ENCODE data around the gene CIC. TPM values are rescaled to one million over a fixed set of nuclear protein-coding genes. Genes with fewer than 3 reads are reported as not detected.

CIC gene
- total RNA-seq, 2 donors from 2014 or later: 47.8 to 54.6 TPM

- no peaks in the 10 kb centered on the region for H3K27me3 ChIP-seq
- no peak overlapping the region for H3K27ac ChIP-seq
- TF ChIP-seq, protein P1, sequence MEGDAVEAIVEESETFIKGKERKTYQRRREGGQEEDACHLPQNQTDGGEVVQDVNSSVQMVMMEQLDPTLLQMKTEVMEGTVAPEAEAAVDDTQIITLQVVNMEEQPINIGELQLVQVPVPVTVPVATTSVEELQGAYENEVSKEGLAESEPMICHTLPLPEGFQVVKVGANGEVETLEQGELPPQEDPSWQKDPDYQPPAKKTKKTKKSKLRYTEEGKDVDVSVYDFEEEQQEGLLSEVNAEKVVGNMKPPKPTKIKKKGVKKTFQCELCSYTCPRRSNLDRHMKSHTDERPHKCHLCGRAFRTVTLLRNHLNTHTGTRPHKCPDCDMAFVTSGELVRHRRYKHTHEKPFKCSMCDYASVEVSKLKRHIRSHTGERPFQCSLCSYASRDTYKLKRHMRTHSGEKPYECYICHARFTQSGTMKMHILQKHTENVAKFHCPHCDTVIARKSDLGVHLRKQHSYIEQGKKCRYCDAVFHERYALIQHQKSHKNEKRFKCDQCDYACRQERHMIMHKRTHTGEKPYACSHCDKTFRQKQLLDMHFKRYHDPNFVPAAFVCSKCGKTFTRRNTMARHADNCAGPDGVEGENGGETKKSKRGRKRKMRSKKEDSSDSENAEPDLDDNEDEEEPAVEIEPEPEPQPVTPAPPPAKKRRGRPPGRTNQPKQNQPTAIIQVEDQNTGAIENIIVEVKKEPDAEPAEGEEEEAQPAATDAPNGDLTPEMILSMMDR (IDR thresholded peaks at IDR 0.05): no peak
- no peaks in the 10 kb centered on the region for H3K9me3 ChIP-seq
- H3K4me3 ChIP-seq: no peak overlapping the region
- peaks cover 14% of the 10 kb centered on the region for H3K36me3 ChIP-seq
- H3K4me1 ChIP-seq: peaks cover 20% of the 10 kb centered on the region
- intact Hi-C loops (cut with DNase I): no loop called here
- DNase-seq: no peak
- H3K9ac ChIP-seq (ENCODE audit: low read depth in 2 of 2, low read length in 2 of 2): no peak overlapping the region
Observed at GRCh38 chr19:42287827-42288107, 18.7 kb downstream of the CIC start.

DNA sequence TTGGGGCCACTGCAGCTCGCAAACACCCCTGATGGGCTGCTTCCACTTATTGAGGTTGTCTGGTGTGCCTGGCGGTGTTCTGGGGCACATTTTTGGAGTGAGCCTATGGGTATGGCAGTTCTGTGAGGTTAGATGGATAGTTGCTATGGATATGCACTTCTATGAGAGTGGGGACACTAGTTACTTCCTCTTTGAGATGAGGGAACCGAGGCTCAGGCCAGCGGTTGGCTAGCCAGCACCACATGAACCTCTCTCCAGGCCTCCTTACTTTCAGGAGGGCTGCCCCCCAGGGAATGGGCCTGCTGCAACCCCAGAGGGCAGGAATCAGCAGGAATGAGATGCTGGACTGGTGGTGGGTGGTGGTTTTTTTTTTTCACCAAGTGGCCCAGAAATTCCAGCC lies 19.3 kb downstream of the CIC start:
- intact Hi-C loops (cut with DNase I): no loop called here
- no peaks in the 10 kb centered on the region for H3K27me3 ChIP-seq
- H3K4me3 ChIP-seq: no peak overlapping the region
- TF ChIP-seq, protein P1 (IDR thresholded peaks at IDR 0.05): no peak
- H3K27ac ChIP-seq: no peak overlapping the region
- peaks cover 14% of the 10 kb centered on the region for H3K36me3 ChIP-seq
- no peak for DNase-seq
- no peaks in the 10 kb centered on the region for H3K9me3 ChIP-seq
- H3K9ac ChIP-seq (ENCODE audit: low read depth in 2 of 2, low read length in 2 of 2): no peak overlapping the region
- H3K4me1 ChIP-seq: peaks cover 14% of the 10 kb centered on the region

- intact Hi-C loops (cut with DNase I): no loop called here
- H3K4me1 ChIP-seq: peaks cover 14% of the 10 kb centered on the region
- H3K9me3 ChIP-seq: no peaks in the 10 kb centered on the region
- TF ChIP-seq, protein P1 (IDR thresholded peaks at IDR 0.05): no peak
- peaks cover 14% of the 10 kb centered on the region for H3K36me3 ChIP-seq
- H3K4me3 ChIP-seq: no peak overlapping the region
- no peak overlapping the region for H3K27ac ChIP-seq
- H3K9ac ChIP-seq (ENCODE audit: low read depth in 2 of 2, low read length in 2 of 2): no peak overlapping the region
- DNase-seq: no peak
- H3K27me3 ChIP-seq: no peaks in the 10 kb centered on the region
Observed at GRCh38 chr19:42288881-42289555, 20.0 kb downstream of the CIC start.

DNA sequence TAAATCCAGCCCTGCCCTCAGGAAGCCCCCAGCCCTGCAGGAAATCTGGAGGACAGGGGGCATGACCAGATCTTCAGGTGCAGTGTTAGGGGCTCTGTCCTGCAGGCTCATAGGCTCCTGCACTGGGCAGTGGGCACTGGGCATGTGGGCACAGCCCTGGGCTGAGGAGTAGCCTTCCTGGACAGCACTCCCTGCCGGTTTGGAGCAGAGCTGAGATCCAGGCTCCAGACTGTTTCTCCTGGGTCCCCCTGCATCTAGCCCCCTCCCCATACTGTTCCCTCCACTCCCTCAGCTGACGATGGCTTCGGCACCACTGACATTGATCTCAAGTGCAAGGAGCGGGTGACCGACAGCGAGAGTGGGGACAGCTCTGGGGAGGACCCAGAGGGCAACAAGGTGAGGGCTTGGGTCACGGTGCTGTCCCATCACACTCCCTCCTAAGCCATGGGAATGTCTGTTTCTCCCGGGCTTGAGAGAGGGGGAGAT lies 20.5 kb downstream of the CIC start:
- peaks cover 14% of the 10 kb centered on the region for H3K4me1 ChIP-seq
- no peak overlapping the region for H3K9ac ChIP-seq (ENCODE audit: low read depth in 2 of 2, low read length in 2 of 2)
- no peak overlapping the region for H3K27ac ChIP-seq
- no peak overlapping the region for H3K4me3 ChIP-seq
- peaks cover 14% of the 10 kb centered on the region for H3K36me3 ChIP-seq
- H3K9me3 ChIP-seq: no peaks in the 10 kb centered on the region
- intact Hi-C loops (cut with DNase I): no loop called here
- no peak for DNase-seq
- no peaks in the 10 kb centered on the region for H3K27me3 ChIP-seq
- TF ChIP-seq, protein P1 (IDR thresholded peaks at IDR 0.05): no peak

DNA sequence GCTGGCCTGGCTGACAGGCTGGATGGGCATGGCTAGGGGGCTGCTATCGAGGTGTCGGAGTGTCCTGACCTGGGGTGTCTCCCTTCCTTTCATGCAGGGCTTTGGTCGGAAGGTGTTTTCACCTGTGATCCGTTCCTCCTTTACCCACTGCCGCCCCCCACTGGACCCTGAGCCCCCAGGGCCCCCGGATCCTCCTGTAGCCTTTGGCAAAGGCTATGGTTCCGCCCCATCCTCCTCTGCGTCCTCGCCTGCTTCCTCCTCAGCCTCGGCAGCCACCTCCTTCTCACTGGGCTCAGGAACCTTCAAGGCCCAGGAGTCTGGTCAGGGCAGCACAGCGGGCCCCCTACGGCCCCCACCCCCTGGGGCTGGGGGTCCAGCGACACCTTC lies 21.1 kb downstream of the CIC start:
- Histone ChIP-seq H3K9ac (ENCODE audit: low read depth in 2 of 2, low read length in 2 of 2) (no peak overlapping the region), H3K9me3 (no peaks in the 10 kb centered on the region), H3K4me3 (no peak overlapping the region), H3K27me3 (no peaks in the 10 kb centered on the region), H3K36me3 (peaks cover 14% of the 10 kb centered on the region), H3K4me1 (peaks cover 8% of the 10 kb centered on the region), H3K27ac (no peak overlapping the region)
- intact Hi-C loops (cut with DNase I): no loop called here
- DNase-seq: no peak
- TF ChIP-seq, protein P1 (IDR thresholded peaks at IDR 0.05): no peak
